ENCODE measurements around the gene RAB26. TPM values are rescaled to one million over a fixed set of nuclear protein-coding genes. Genes with fewer than 3 reads are reported as not detected.
"Not testable (repeated sequence)": the region's sequence is repeated elsewhere in the genome, so short reads cannot be mapped to it uniquely, and the experiment has no call there.

RAB26 gene
- total and polyA plus RNA-seq, 2 donors (not counting 3 experiments of a cell fraction or from before 2014, with no cell fraction given) = 0.91 to 2.0 TPM

DNA sequence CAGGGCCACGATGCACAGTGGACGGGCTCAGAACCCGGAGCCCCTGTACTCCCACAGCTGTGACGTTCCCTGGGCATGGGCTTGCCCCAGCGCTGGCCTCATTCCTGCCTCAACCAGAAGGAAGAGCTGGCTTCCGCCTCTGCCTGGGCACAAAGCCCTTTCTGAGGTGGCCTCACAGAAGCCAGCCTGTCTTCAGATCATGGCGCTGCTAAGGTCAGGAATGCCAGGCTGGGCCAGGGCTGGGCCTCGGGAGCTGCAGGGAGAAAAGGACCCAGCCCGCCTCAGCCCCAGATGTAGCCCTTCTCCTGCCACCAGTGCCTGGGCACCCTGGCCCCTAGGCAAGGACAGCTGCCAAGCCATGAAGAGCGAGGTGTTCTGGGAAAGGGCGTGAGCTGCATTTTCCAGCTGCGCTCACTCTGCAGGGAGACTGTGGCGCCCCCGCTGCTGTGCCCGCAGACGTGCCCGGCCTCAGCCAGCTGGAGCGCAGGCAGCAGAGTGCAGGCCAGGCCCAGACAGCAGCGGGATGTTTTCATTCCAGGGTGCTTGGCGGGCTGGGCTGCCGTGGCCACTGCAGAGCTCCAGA is 22.2 kb upstream of the RAB26 start:
- H3K4me2 ChIP-seq (ENCODE audit: insufficient read depth, low read length); H3K9me3 ChIP-seq (replicated peaks; ENCODE audit: control insufficient read depth, insufficient read depth, low read length); DNase-seq (ENCODE audit: low read depth, low spot score); BruUV-seq (replicated peaks); H3K9me1 ChIP-seq (replicated peaks; ENCODE audit: control insufficient read depth, extremely low read depth, insufficient read depth, low read length); H2AFZ ChIP-seq (ENCODE audit: low read depth, low read length); H3K27me3 ChIP-seq (ENCODE audit: control insufficient read depth in 2 of 2, insufficient read depth in 2 of 2, low read length in 2 of 2); H3K9ac ChIP-seq (replicated peaks; ENCODE audit: extremely low read depth, insufficient read depth, low read length); POLR2A ChIA-PET; H3K36me3 ChIP-seq (ENCODE audit: control insufficient read depth in 2 of 2, extremely low read depth in 1 of 2, insufficient read depth in 2 of 2, low read length in 2 of 2); intact Hi-C loops (cut with micrococcal nuclease); H3K4me3 ChIP-seq (replicated peaks in 1 of 3; ENCODE audit: insufficient read depth in 1 of 3, low read depth in 1 of 3, low read length in 3 of 3); dilution Hi-C loops (cut with MboI; ENCODE audit: extremely low pct_ligation_motif_present, low sequenced_read_pairs); H4K20me1 ChIP-seq (replicated peaks; ENCODE audit: control insufficient read depth, extremely low read depth, insufficient read depth, low read length): not testable (repeated sequence)
- TF ChIP-seq, protein P1, sequence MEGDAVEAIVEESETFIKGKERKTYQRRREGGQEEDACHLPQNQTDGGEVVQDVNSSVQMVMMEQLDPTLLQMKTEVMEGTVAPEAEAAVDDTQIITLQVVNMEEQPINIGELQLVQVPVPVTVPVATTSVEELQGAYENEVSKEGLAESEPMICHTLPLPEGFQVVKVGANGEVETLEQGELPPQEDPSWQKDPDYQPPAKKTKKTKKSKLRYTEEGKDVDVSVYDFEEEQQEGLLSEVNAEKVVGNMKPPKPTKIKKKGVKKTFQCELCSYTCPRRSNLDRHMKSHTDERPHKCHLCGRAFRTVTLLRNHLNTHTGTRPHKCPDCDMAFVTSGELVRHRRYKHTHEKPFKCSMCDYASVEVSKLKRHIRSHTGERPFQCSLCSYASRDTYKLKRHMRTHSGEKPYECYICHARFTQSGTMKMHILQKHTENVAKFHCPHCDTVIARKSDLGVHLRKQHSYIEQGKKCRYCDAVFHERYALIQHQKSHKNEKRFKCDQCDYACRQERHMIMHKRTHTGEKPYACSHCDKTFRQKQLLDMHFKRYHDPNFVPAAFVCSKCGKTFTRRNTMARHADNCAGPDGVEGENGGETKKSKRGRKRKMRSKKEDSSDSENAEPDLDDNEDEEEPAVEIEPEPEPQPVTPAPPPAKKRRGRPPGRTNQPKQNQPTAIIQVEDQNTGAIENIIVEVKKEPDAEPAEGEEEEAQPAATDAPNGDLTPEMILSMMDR (IDR thresholded peaks at IDR 0.05; ENCODE audit: extremely low read depth in 1 of 2, insufficient read depth in 1 of 2, low read depth in 1 of 2, low read length in 2 of 2) = peak in 1 of 2 donors; percentile 1
- Histone ChIP-seq H3K27ac (ENCODE audit: insufficient read depth, low read depth, low read length) (peak overlapping the region; percentile 7), H3K79me2 (ENCODE audit: control insufficient read depth, insufficient read depth, low read length) (peaks cover 33% of the 10 kb centered on the region), H3K4me1 (ENCODE audit: control insufficient read depth, extremely low read depth, insufficient read depth, low read length) (peaks cover 37% of the 10 kb centered on the region)
- FAIRE-seq = peak; percentile 67
- CTCF ChIA-PET = interaction anchor here (1.3 kb wide), 1 partner anchor 14 kb away, joined by 6 read pairs; no protein-coding TSS in a partner anchor

- H3K9ac ChIP-seq (replicated peaks; ENCODE audit: extremely low read depth, insufficient read depth, low read length); H3K9me1 ChIP-seq (replicated peaks; ENCODE audit: control insufficient read depth, extremely low read depth, insufficient read depth, low read length); intact Hi-C loops (cut with micrococcal nuclease); H3K4me3 ChIP-seq (replicated peaks in 1 of 3; ENCODE audit: insufficient read depth in 1 of 3, low read depth in 1 of 3, low read length in 3 of 3); BruUV-seq (replicated peaks); FAIRE-seq; H3K36me3 ChIP-seq (ENCODE audit: control insufficient read depth in 2 of 2, extremely low read depth in 1 of 2, insufficient read depth in 2 of 2, low read length in 2 of 2); H2AFZ ChIP-seq (ENCODE audit: low read depth, low read length); H3K27me3 ChIP-seq (ENCODE audit: control insufficient read depth in 2 of 2, insufficient read depth in 2 of 2, low read length in 2 of 2); POLR2A ChIA-PET; DNase-seq (ENCODE audit: low read depth, low spot score); H3K9me3 ChIP-seq (replicated peaks; ENCODE audit: control insufficient read depth, insufficient read depth, low read length); H4K20me1 ChIP-seq (replicated peaks; ENCODE audit: control insufficient read depth, extremely low read depth, insufficient read depth, low read length); H3K27ac ChIP-seq (ENCODE audit: insufficient read depth, low read depth, low read length); dilution Hi-C loops (cut with MboI; ENCODE audit: extremely low pct_ligation_motif_present, low sequenced_read_pairs); H3K4me2 ChIP-seq (ENCODE audit: insufficient read depth, low read length); CTCF ChIA-PET: not testable (repeated sequence)
- Histone ChIP-seq H3K4me1 (ENCODE audit: control insufficient read depth, extremely low read depth, insufficient read depth, low read length) (peaks cover 37% of the 10 kb centered on the region), H3K79me2 (ENCODE audit: control insufficient read depth, insufficient read depth, low read length) (peaks cover 37% of the 10 kb centered on the region)
These were observed 21.4 kb upstream of the RAB26 start for GRCh38 chr16:2126928-2127556.

GRCh38 chr16:2127630-2128280 is 20.7 kb upstream of the RAB26 start:
- H3K9me1 ChIP-seq (replicated peaks; ENCODE audit: control insufficient read depth, extremely low read depth, insufficient read depth, low read length); H3K27ac ChIP-seq (ENCODE audit: insufficient read depth, low read depth, low read length); H4K20me1 ChIP-seq (replicated peaks; ENCODE audit: control insufficient read depth, extremely low read depth, insufficient read depth, low read length); DNase-seq (ENCODE audit: low read depth, low spot score); CTCF ChIA-PET; H3K36me3 ChIP-seq (ENCODE audit: control insufficient read depth in 2 of 2, extremely low read depth in 1 of 2, insufficient read depth in 2 of 2, low read length in 2 of 2); H3K9ac ChIP-seq (replicated peaks; ENCODE audit: extremely low read depth, insufficient read depth, low read length); H3K4me3 ChIP-seq (replicated peaks in 1 of 3; ENCODE audit: insufficient read depth in 1 of 3, low read depth in 1 of 3, low read length in 3 of 3); H3K9me3 ChIP-seq (replicated peaks; ENCODE audit: control insufficient read depth, insufficient read depth, low read length); BruUV-seq (replicated peaks); intact Hi-C loops (cut with micrococcal nuclease); H3K27me3 ChIP-seq (ENCODE audit: control insufficient read depth in 2 of 2, insufficient read depth in 2 of 2, low read length in 2 of 2); dilution Hi-C loops (cut with MboI; ENCODE audit: extremely low pct_ligation_motif_present, low sequenced_read_pairs); H3K4me2 ChIP-seq (ENCODE audit: insufficient read depth, low read length); POLR2A ChIA-PET; H2AFZ ChIP-seq (ENCODE audit: low read depth, low read length): not testable (repeated sequence)
- Histone ChIP-seq H3K79me2 (ENCODE audit: control insufficient read depth, insufficient read depth, low read length) (peaks cover 32% of the 10 kb centered on the region), H3K4me1 (ENCODE audit: control insufficient read depth, extremely low read depth, insufficient read depth, low read length) (peaks cover 37% of the 10 kb centered on the region)
- FAIRE-seq = peak; percentile 90
